Keratinocyte (primary cell): ENCODE data around the gene CHRNA5. TPM values are rescaled to one million over a fixed set of nuclear protein-coding genes. Genes with fewer than 3 reads are reported as not detected.
"Not testable (repeated sequence)": the region's sequence is repeated elsewhere in the genome, so short reads cannot be mapped to it uniquely, and the experiment has no call there.

Experiments used
- DNase-seq: peaks from one replicate; pipeline ENCODE4 v3.0.0-alpha.2; 2011; ENCODE audit warnings: low read depth, missing footprints, low spot score
- FAIRE-seq: peaks from 2 replicates; lab custom pipeline; 2011; peaks lifted over from hg19 to GRCh38; lab: Jason Lieb, UNC
- H2AFZ ChIP-seq: 2 replicates; pipeline ENCODE4 v1.6.0; 2012; ENCODE audit warnings: low read length, control low read depth, inconsistent platforms; ENCODE audit not compliant: control insufficient read depth
- H3K27ac ChIP-seq: 2 replicates; pipeline ENCODE4 v1.5.1; 2011; ENCODE audit warnings: low read length; ENCODE audit not compliant: control insufficient read depth, insufficient read depth
- H3K27me3 ChIP-seq: 3 replicates; pipeline ENCODE4 v1.6.0; 2011; ENCODE audit warnings: low read length; ENCODE audit not compliant: control insufficient read depth, insufficient read depth; ENCODE audit errors: extremely low read depth
- H3K36me3 ChIP-seq, 2 experiments: 2 replicates in 1 of 2; 3 replicates in 1 of 2; pipeline ENCODE4 v1.5.1; 2011; ENCODE audit warnings: low read length in 2 of 2, mild to moderate bottlenecking in 1 of 2; ENCODE audit not compliant: control insufficient read depth in 2 of 2, insufficient read depth in 2 of 2; ENCODE audit errors: extremely low read depth in 1 of 2
- H3K4me1 ChIP-seq: 3 replicates; pipeline ENCODE4 v1.5.1; 2011; ENCODE audit warnings: low read length; ENCODE audit not compliant: control insufficient read depth, insufficient read depth; ENCODE audit errors: extremely low read depth
- H3K4me2 ChIP-seq: 3 replicates; pipeline ENCODE4 v1.6.0; 2011; ENCODE audit warnings: low read depth, low read length; ENCODE audit not compliant: control insufficient read depth, insufficient read depth; ENCODE audit errors: extremely low read depth
- H3K4me3 ChIP-seq, 3 experiments: fragments of 200-600 bp in 1 of 3; sonication (generic) in 1 of 3; 2 replicates in 2 of 3; 3 replicates in 1 of 3; pipeline ENCODE4 v1.5.1; 2011 to 2016; ENCODE audit warnings: low read length in 3 of 3, mild to moderate bottlenecking in 3 of 3, control low read depth in 2 of 3, inconsistent platforms in 1 of 3, low read depth in 1 of 3, mixed read lengths in 1 of 3, mixed run types in 1 of 3, moderate library complexity in 1 of 3; ENCODE audit not compliant: control insufficient read depth in 2 of 3, insufficient read depth in 2 of 3; ENCODE audit errors: extremely low read depth in 1 of 3
- H3K79me2 ChIP-seq: 2 replicates; pipeline ENCODE4 v1.6.0; 2012; ENCODE audit warnings: low read length; ENCODE audit not compliant: control insufficient read depth, insufficient read depth
- H3K9ac ChIP-seq: 3 replicates; pipeline ENCODE4 v1.6.0; 2011; ENCODE audit warnings: low read length; ENCODE audit not compliant: control insufficient read depth, insufficient read depth; ENCODE audit errors: extremely low read depth
- H3K9me1 ChIP-seq: 3 replicates; pipeline ENCODE4 v1.6.0; 2011; ENCODE audit warnings: low read length; ENCODE audit not compliant: control insufficient read depth, insufficient read depth; ENCODE audit errors: extremely low read depth
- H3K9me3 ChIP-seq: 2 replicates; pipeline ENCODE4 v1.5.1; 2012; ENCODE audit warnings: low read depth, low read length; ENCODE audit not compliant: control insufficient read depth
- H4K20me1 ChIP-seq: 3 replicates; pipeline ENCODE4 v1.6.0; 2011; ENCODE audit warnings: low read length; ENCODE audit not compliant: control insufficient read depth, insufficient read depth; ENCODE audit errors: extremely low read depth
- EZH2 ChIP-seq: IDR thresholded peaks from one replicate; pipeline ENCODE4 v1.6.1; 2012; ENCODE audit warnings: inconsistent platforms, mild to moderate bottlenecking, low read length, moderate library complexity
- dilution Hi-C: fragments of 300-500 bp; cut with MboI; formaldehyde crosslinking; loops from one replicate; pipeline ENCODE4 v1.7.0; 2020; ENCODE audit warnings: low sequenced_read_pairs; ENCODE audit not compliant: extremely low pct_ligation_motif_present
- polyA plus RNA-seq, 5 experiments: library from polyadenylated mRNA; depleted of rRNA in 3 of 5; stranded (reverse) in 3 of 5; stranded (forward) in 1 of 5; unstranded in 1 of 5; fragments of >200 nt; gene quantifications; 1 replicate in 1 of 5; 2 replicates in 3 of 5; 3 replicates in 1 of 5; pipeline versions ENCODE4 v1.2.1 to v1.2.3, GENCODE V29; 2011 to 2012; ENCODE audit warnings: missing spikeins in 2 of 5, low read depth in 1 of 5, low replicate concordance in 1 of 5
- TF ChIP-seq, protein P1 (sequence below), 3 experiments: IDR thresholded peaks in 1 of 3; conservative IDR thresholded peaks in 1 of 3; optimal IDR thresholded peaks in 1 of 3; 2 replicates in 2 of 3; 3 replicates in 1 of 3; pipeline versions ENCODE3 to v1.5.1; 2011; ENCODE audit warnings: low read length in 3 of 3, mild to moderate bottlenecking in 3 of 3, moderate library complexity in 2 of 3, control low read depth in 1 of 3, inconsistent platforms in 1 of 3; ENCODE audit not compliant: insufficient read depth in 2 of 3; ENCODE audit errors: extremely low read depth in 1 of 3

CHRNA5 gene
- polyA plus RNA-seq, 1 donor (not counting 4 experiments of a cell fraction or from before 2014, with no cell fraction given) = 10.0 TPM

DNA sequence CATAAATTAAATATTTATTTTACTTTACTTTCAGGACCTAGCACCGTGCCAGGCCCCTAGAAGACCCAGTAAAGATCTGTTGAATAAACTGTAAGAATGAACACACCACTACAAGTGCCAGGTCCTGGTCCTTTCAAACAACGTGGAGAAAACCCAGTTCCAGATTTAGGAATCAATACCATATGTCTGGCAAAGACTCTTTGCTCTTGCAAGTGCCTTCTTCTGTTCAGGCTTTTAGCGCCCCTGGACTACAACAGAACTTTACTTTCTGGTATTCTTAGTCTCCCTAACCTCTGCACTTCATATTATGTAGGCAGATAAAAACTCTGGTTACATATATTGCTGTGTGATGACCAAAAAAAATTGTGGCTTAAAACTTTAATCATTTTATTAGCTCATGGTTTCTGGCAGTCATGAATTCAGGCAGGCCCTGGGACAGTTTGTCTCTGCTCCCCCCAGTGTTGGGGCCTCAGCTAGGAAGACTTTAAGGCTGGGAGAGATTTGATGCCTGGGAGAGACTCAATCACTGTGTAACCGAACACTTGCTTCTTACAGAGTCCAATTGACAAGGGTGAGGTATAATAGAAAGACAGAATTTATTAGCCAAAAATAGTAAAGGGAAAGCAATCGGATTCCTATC lies 27.9 kb upstream of the CHRNA5 start:
- no peaks in the 10 kb centered on the region for H3K9me1 ChIP-seq
- H4K20me1 ChIP-seq = no peaks in the 10 kb centered on the region
- peaks cover 21% of the 10 kb centered on the region for H3K79me2 ChIP-seq
- dilution Hi-C loops = no loop called here
- no peak overlapping the region for H3K27ac ChIP-seq
- H3K36me3 ChIP-seq = no peaks in the 10 kb centered on the region
- H3K4me1 ChIP-seq = peaks cover 9% of the 10 kb centered on the region
- FAIRE-seq (no peak), DNase-seq (no peak)
- H2AFZ ChIP-seq = no peak overlapping the region
- H3K4me2 ChIP-seq = no peak overlapping the region
- no peak overlapping the region for H3K9ac ChIP-seq
- H3K4me3 ChIP-seq = no peak overlapping the region
- H3K9me3 ChIP-seq = no peaks in the 10 kb centered on the region
- no peaks in the 10 kb centered on the region for H3K27me3 ChIP-seq
- no peak for TF ChIP-seq EZH2
- TF ChIP-seq, protein P1, sequence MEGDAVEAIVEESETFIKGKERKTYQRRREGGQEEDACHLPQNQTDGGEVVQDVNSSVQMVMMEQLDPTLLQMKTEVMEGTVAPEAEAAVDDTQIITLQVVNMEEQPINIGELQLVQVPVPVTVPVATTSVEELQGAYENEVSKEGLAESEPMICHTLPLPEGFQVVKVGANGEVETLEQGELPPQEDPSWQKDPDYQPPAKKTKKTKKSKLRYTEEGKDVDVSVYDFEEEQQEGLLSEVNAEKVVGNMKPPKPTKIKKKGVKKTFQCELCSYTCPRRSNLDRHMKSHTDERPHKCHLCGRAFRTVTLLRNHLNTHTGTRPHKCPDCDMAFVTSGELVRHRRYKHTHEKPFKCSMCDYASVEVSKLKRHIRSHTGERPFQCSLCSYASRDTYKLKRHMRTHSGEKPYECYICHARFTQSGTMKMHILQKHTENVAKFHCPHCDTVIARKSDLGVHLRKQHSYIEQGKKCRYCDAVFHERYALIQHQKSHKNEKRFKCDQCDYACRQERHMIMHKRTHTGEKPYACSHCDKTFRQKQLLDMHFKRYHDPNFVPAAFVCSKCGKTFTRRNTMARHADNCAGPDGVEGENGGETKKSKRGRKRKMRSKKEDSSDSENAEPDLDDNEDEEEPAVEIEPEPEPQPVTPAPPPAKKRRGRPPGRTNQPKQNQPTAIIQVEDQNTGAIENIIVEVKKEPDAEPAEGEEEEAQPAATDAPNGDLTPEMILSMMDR (optimal IDR thresholded peaks at IDR 0.05 in 1 of 3, IDR thresholded peaks at IDR 0.05 in 1 of 3, conservative IDR thresholded peaks at IDR 0.05 in 1 of 3; ENCODE audit: extremely low read depth in 1 of 3, insufficient read depth in 2 of 3, low read length in 3 of 3) = no peak

DNA sequence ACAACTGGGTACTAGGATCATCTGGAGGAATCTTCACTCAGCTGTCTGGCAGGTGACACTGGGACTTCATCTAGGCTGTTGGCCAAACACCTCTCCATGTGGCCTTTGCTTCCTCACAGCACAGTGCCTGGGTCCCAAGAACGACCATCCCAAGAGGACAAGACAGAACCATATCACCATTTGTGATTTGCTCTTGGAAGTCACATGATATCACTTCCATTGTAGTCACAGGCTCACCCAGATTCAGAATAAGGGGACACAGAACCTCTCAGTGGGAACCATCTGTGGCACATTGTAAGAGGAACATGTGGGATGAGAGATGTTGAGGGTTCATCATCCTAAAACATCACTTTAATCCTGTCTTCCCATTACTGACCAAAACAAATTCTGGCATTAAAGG lies 27.0 kb upstream of the CHRNA5 start:
- Histone ChIP-seq H3K4me2 (no peak overlapping the region), H3K36me3 (peaks cover 0 to 5% of the 10 kb centered on the region in 2 experiments), H3K27me3 (no peaks in the 10 kb centered on the region), H3K4me1 (peaks cover 9% of the 10 kb centered on the region), H2AFZ (no peak overlapping the region), H3K9me1 (no peaks in the 10 kb centered on the region), H3K9me3 (no peaks in the 10 kb centered on the region), H4K20me1 (no peaks in the 10 kb centered on the region), H3K9ac (no peak overlapping the region), H3K27ac (no peak overlapping the region), H3K79me2 (peaks cover 30% of the 10 kb centered on the region), H3K4me3 (no peak overlapping the region)
- no peak for DNase-seq
- FAIRE-seq = no peak
- dilution Hi-C loops = no loop called here
- no peak for TF ChIP-seq EZH2
- TF ChIP-seq, protein P1 (optimal IDR thresholded peaks at IDR 0.05 in 1 of 3, IDR thresholded peaks at IDR 0.05 in 1 of 3, conservative IDR thresholded peaks at IDR 0.05 in 1 of 3; ENCODE audit: extremely low read depth in 1 of 3, insufficient read depth in 2 of 3, low read length in 3 of 3) = no peak

DNA sequence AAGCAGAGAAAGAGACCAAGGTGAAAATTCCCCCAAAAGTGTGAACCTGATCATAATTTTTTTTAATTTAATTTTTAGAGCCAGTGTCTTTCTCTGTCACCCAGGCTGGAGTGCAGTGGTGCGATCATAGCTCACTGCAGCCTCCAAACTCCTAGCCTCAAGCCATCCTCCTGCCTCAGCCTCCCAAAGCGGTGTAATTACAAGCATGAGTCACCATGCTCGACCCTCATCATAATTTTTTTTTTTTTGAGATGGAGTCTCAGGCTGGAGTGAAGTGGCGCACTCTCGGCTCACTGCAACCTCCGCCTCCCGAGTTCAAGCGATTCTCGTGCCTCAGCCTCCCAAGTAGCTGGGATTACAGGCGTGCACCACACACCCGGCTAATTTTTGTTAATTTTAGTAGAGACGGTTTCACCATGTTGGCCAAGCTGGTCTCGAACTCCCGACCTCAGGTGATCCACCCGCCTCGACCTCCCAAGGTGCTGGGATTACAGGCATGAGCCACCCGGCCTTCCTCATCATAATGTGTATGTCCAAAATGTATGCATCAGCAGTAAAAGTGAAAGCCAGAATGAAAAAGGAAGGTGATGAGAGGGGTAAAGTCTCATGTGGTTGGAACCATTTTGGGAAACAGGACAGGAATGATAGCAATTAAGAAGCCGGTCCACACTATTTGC lies 25.7 kb upstream of the CHRNA5 start:
- dilution Hi-C loops, H3K9me1 ChIP-seq, H3K27me3 ChIP-seq, H3K36me3 ChIP-seq, H3K9me3 ChIP-seq, DNase-seq, H3K4me1 ChIP-seq, H4K20me1 ChIP-seq, FAIRE-seq: not testable (repeated sequence)
- peak overlapping the region; percentile 98 for H2AFZ ChIP-seq
- peak overlapping the region; percentile 80 for H3K4me2 ChIP-seq
- peaks cover 30% of the 10 kb centered on the region for H3K79me2 ChIP-seq
- H3K9ac ChIP-seq = peak overlapping the region; percentile 98
- peak overlapping the region; percentile 68 to 88 (median 86) for H3K4me3 ChIP-seq
- H3K27ac ChIP-seq = peak overlapping the region; percentile 94
